Thyroid gland (tissue), 4 donors: ENCODE measurements around the gene FAM13C. TPM values are rescaled to one million over a fixed set of nuclear protein-coding genes. Genes with fewer than 3 reads are reported as not detected.

ENCODE experiments used
- DNase-seq, 2 donors: peaks; one replicate each; pipeline ENCODE4 v3.0.0-alpha.2; 2019
- H3K27ac ChIP-seq, 3 donors: fragments of 200-600 bp; sonication (generic); 1 replicate in 2 of 3; 2 replicates in 1 of 3; pipeline ENCODE4 v1.5.1; 2016 to 2019; ENCODE audit warnings: mild to moderate bottlenecking in 1 of 3, moderate library complexity in 1 of 3
- H3K27me3 ChIP-seq: fragments of 200-600 bp; sonication (generic); one replicate; pipeline ENCODE4 v1.5.1; 2019
- H3K36me3 ChIP-seq, 2 donors: fragments of 200-600 bp; sonication (generic); one replicate each; pipeline ENCODE4 v1.5.1; 2016 to 2019
- H3K4me1 ChIP-seq, 2 donors: fragments of 200-600 bp; sonication (generic); one replicate each; pipeline ENCODE4 v1.5.1; 2017 to 2019
- H3K4me3 ChIP-seq, 3 donors: fragments of 200-600 bp; sonication (generic); replicated peaks in 1 of 3; 1 replicate in 2 of 3; 2 replicates in 1 of 3; pipeline ENCODE4 v1.5.1; 2016; ENCODE audit warnings: mild to moderate bottlenecking in 1 of 3
- H3K9me3 ChIP-seq: fragments of 200-600 bp; sonication (generic); one replicate; pipeline ENCODE4 v1.5.1; 2017
- POLR2A ChIP-seq, 2 donors: fragments of 450-650 bp; IDR thresholded peaks; one replicate each; pipeline ENCODE4 v1.6.1; 2017; ENCODE audit warnings: antibody characterized with exemption in 2 of 2, mild to moderate bottlenecking in 2 of 2, moderate library complexity in 1 of 2
- WGBS, 2 donors: methylation state at CpG; one replicate each; pipeline ENCODE4 v1.1.5; 2017; 5-methylcytosine and 5-hydroxymethylcytosine counted together
- intact Hi-C: fragments of 100-400 bp; cut with DNase I; formaldehyde crosslinking; loops from one replicate; pipeline ENCODE4 v1.15.1; 2023
- total RNA-seq, 4 donors: library from RNA; depleted of rRNA; stranded (reverse); fragments of >200 nt; gene quantifications; one replicate each; pipeline ENCODE4 v1.2.3, GENCODE V29; 2016
- TF ChIP-seq, protein P1 (sequence below), 6 experiments: fragments of 200-600 bp in 3 of 6; fragments of 450-650 bp in 3 of 6; sonication (generic) in 3 of 6; IDR thresholded peaks; one replicate each; pipeline ENCODE4 v1.5.1; 2016 to 2019; ENCODE audit warnings: antibody characterized with exemption in 6 of 6, mild to moderate bottlenecking in 2 of 6, inconsistent platforms in 1 of 6, moderate library complexity in 1 of 6

FAM13C gene
- total RNA-seq, 4 donors from 2014 or later = 11.3 to 16.5 (median 14.3) TPM

DNA sequence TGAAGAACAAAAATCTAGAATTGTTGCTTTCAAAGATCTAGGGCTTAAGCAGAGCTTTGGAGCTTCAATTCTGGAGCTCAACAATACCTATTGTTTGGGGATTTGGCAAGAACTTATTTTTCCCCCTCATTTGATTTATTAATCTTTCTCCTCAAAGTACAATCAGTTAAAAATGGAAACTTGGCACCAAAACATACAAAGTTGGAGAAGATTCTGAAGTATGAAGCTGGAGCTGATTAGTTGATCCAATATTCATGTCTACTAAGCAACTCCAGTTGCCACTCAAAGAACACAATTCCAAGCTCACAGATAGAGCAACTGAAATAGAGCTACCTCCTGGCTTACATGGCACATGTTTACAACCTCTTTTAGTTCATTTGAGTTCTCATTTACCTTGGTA lies 3.8 kb downstream of the FAM13C start:
- Histone ChIP-seq H3K4me1 (peaks cover 14 to 22% of the 10 kb centered on the region in 2 donors), H3K36me3 (no peaks in the 10 kb centered on the region), H3K27ac (no peak overlapping the region), H3K9me3 (no peaks in the 10 kb centered on the region), H3K4me3 (no peak overlapping the region), H3K27me3 (no peaks in the 10 kb centered on the region)
- intact Hi-C loops = no loop called here
- TF ChIP-seq, protein P1, sequence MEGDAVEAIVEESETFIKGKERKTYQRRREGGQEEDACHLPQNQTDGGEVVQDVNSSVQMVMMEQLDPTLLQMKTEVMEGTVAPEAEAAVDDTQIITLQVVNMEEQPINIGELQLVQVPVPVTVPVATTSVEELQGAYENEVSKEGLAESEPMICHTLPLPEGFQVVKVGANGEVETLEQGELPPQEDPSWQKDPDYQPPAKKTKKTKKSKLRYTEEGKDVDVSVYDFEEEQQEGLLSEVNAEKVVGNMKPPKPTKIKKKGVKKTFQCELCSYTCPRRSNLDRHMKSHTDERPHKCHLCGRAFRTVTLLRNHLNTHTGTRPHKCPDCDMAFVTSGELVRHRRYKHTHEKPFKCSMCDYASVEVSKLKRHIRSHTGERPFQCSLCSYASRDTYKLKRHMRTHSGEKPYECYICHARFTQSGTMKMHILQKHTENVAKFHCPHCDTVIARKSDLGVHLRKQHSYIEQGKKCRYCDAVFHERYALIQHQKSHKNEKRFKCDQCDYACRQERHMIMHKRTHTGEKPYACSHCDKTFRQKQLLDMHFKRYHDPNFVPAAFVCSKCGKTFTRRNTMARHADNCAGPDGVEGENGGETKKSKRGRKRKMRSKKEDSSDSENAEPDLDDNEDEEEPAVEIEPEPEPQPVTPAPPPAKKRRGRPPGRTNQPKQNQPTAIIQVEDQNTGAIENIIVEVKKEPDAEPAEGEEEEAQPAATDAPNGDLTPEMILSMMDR (IDR thresholded peaks at IDR 0.05) = no peak
- no peak for TF ChIP-seq POLR2A (IDR thresholded peaks at IDR 0.05)
- no peak for DNase-seq

GRCh38 chr10:59354434-59354833 lies 7.9 kb downstream of the FAM13C start:
- Histone ChIP-seq H3K27ac (no peak overlapping the region), H3K9me3 (no peaks in the 10 kb centered on the region), H3K4me3 (no peak overlapping the region), H3K36me3 (no peaks in the 10 kb centered on the region), H3K4me1 (no peaks in the 10 kb centered on the region), H3K27me3 (no peaks in the 10 kb centered on the region)
- no peak for DNase-seq
- TF ChIP-seq POLR2A (IDR thresholded peaks at IDR 0.05) = no peak
- TF ChIP-seq, protein P1 (IDR thresholded peaks at IDR 0.05) = no peak
- intact Hi-C loops = no loop called here

DNA sequence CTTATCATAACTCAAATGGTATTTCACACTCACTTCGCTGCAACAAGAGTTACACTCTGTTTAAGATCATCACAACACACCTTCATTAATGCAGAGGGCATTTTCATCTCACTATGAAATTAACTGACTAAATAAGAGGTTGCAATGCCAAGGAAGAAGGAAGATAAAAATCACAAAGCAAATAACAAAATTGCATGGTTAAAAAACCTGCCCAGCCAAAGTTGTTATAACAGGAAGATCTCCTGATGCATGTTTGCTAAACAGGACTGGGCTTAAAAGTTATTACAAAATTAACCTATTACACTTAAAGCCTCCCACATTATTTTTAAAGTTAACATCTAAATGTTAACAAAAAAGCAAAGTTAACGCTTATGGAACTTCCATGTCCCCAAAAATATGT lies 11.8 kb downstream of the FAM13C start:
- intact Hi-C loops = no loop called here
- Histone ChIP-seq H3K4me3 (no peak overlapping the region), H3K27ac (no peak overlapping the region), H3K9me3 (no peaks in the 10 kb centered on the region), H3K27me3 (no peaks in the 10 kb centered on the region), H3K4me1 (peaks cover 0 to 3% of the 10 kb centered on the region in 2 donors), H3K36me3 (no peaks in the 10 kb centered on the region)
- 90 to 97% methylated on average over 2 of the region's 2 CpGs for WGBS, 2 donors
- TF ChIP-seq, protein P1 (IDR thresholded peaks at IDR 0.05) = no peak
- TF ChIP-seq POLR2A (IDR thresholded peaks at IDR 0.05) = no peak
- DNase-seq = no peak

- Histone ChIP-seq H3K27ac (no peak overlapping the region), H3K27me3 (no peaks in the 10 kb centered on the region), H3K36me3 (no peaks in the 10 kb centered on the region), H3K9me3 (no peaks in the 10 kb centered on the region), H3K4me1 (peaks cover 8 to 18% of the 10 kb centered on the region in 2 donors), H3K4me3 (no peak overlapping the region)
- intact Hi-C loops = no loop called here
- DNase-seq = no peak
- TF ChIP-seq, protein P1 (IDR thresholded peaks at IDR 0.05) = no peak
- TF ChIP-seq POLR2A (IDR thresholded peaks at IDR 0.05) = no peak
- WGBS, 2 donors = 78 to 96% methylated on average over 1 of the region's 1 CpG
These were observed 16.0 kb downstream of the FAM13C start for GRCh38 chr10:59346321-59346720.

DNA sequence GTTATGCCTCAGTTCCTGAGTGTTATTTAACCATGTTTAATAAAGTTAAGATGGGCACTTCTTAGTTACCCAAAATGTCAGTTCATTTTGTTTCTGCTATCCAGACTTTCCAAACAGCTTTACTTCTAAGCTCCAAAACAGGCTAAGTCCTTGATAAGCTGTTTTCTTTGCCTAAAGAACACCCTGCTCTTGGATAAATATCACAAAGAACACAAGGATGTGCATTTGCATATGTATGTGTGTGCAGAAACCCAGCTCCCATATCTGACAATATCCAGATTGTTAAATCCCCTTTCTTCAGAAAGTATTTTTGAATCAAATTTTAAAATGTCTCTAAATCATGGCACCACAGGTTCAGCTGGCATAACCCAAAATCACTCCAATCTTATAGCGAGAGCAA lies 19.6 kb downstream of the FAM13C start:
- Histone ChIP-seq H3K27ac (peak overlapping the region in 2 of 3 donors; percentile 21 to 47), H3K9me3 (no peaks in the 10 kb centered on the region), H3K4me3 (no peak overlapping the region), H3K36me3 (no peaks in the 10 kb centered on the region), H3K27me3 (no peaks in the 10 kb centered on the region), H3K4me1 (peaks cover 23 to 25% of the 10 kb centered on the region in 2 donors)
- TF ChIP-seq, protein P1 (IDR thresholded peaks at IDR 0.05) = no peak
- no peak for TF ChIP-seq POLR2A (IDR thresholded peaks at IDR 0.05)
- WGBS, 2 donors = 98 to 100% methylated on average over 1 of the region's 1 CpG
- DNase-seq = no peak
- intact Hi-C loops = no loop called here
